Measurements from ENCODE around the gene UQCRC1. TPM values are rescaled to one million over a fixed set of nuclear protein-coding genes. Genes with fewer than 3 reads are reported as not detected.

Gene UQCRC1
- 254 and 423 TPM in 2 replicates for total RNA-seq

GRCh38 chr3:48609088-48610005 lies at the start of gene UQCRC1:
Gene UQCRC1 (minus strand): TSS chr3:48609646. CDS start chr3:48609620, 26 bp downstream.

GRCh38 chr3:48635222-48636021 lies 26.0 kb upstream of the UQCRC1 start, which contains the start of gene SLC26A6:
Gene SLC26A6 (minus strand): TSS chr3:48635461. CDS start chr3:48635393, 68 bp downstream.

GRCh38 chr3:48621461-48621869 lies 12.0 kb upstream of the UQCRC1 start, which contains the start of gene TMEM89:
Gene TMEM89 (minus strand): TSS chr3:48621769. CDS start chr3:48621756, 13 bp downstream.

GRCh38 chr3:48595075-48595525 lies 14.3 kb downstream of the UQCRC1 start, which contains the start of gene COL7A1:
Gene COL7A1 (minus strand): TSS chr3:48595329. CDS start chr3:48595159, 170 bp downstream.

DNA sequence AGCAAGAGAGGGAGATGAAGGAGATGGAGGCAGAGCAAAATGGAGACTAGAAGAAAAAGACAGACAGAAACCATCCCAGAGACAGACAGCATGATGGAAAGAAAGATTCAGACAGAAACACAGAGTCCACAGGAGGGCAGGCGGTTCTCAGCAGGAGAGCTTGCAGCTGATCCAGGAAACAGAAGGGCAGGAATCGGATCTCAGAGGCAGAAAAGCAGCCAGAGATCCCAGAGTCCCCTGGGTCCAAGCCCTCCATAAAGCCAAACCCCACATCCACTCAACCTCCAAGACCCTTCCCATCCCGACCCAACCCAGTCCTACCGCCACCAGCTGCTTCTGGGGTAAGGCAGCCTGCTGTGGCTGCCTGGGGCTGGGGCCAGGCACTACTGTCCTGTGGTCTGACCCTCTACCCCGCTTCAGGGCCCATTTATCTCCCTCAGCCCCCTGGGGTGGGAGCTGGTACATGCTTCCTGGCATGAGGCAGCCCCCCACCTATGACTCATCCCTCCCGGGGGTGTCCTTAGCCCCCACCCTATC lies 46.0 kb downstream of the UQCRC1 start, which contains the start of gene UCN2:
TSS of gene UCN2 (minus strand) at position 400 of the 537 bp plus-strand sequence. CDS start 657 bp downstream, outside the sequence.

DNA sequence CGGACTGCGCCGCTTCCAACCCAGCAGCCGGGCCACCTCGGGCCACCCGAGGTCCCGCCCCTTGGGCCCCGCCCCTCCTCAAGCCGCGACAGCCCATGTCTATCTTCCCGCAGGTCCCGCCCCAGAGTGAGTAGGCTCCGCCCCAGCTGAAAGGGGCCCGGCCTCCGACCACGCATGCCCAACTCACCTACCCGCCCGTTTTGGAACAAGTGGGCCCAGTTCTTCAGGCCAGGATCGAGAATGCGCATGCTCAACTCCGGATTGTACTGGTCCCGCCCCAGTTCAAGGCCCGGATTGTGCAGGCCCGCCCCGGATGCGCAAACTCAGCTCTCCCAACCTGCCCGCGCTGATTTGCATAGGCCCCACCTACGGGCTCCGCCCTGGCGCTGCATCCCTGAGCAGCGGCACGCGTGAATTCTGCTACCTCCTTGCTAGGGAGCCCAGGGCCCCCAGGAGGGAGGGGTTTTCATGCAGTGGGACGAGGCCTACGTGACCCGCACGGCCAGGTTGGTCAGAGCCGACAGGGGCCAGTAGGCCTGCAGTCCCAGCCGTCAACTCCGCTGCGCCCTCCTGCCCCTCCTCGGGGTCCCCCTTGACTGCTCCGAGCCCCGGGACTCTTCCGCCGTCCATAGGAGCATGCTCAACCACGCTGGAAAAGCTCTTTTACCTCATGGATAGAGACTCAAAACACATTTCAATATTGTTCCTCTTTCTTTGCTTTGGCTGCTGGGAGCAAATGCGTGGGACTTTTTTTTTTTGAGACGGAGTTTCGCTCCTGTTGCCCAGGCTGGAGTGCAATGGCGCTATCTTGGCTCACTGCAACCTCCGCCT lies 52.4 kb downstream of the UQCRC1 start, which contains the start of gene PFKFB4:
TSS of gene PFKFB4 (minus strand) at position 8 of the 831 bp plus-strand sequence. CDS start 26 bp downstream, outside the sequence.

Other genes with a start within 250 kb of the UQCRC1 start
- gene FBXW12, start 237.4 kb downstream of the UQCRC1 start, total RNA-seq = 0.28 TPM in 1 of 2 replicates, not detected in the other
- gene PLXNB1, start 179.6 kb downstream of the UQCRC1 start, total RNA-seq = 5.6 and 25.4 TPM in 2 replicates
- 20.9 and 25.3 TPM in 2 replicates for gene CCDC51, start 169.5 kb downstream of the UQCRC1 start, total RNA-seq
- 244 and 387 TPM in 2 replicates for gene TMA7, start 169.4 kb downstream of the UQCRC1 start, total RNA-seq
- 4.8 and 11.9 TPM in 2 replicates for gene ATRIP, start 162.9 kb downstream of the UQCRC1 start, total RNA-seq
- 87.1 and 100 TPM in 2 replicates for gene SHISA5, start 105.5 kb downstream of the UQCRC1 start, total RNA-seq
- 20.3 and 50.2 TPM in 2 replicates for gene PFKFB4, start 52.8 kb downstream of the UQCRC1 start, total RNA-seq
- 0.58 and 0.85 TPM in 2 replicates for gene UCN2, start 45.9 kb downstream of the UQCRC1 start, total RNA-seq
- 9.8 and 20.3 TPM in 2 replicates for gene COL7A1, start 14.3 kb downstream of the UQCRC1 start, total RNA-seq
- 0.56 TPM in 1 of 2 replicates, not detected in the other for gene TMEM89, start 12.1 kb upstream of the UQCRC1 start, total RNA-seq
- 12.8 and 26.2 TPM in 2 replicates for gene SLC26A6, start 25.8 kb upstream of the UQCRC1 start, total RNA-seq
- gene CELSR3, start 53.2 kb upstream of the UQCRC1 start, total RNA-seq = 0.38 and 0.85 TPM in 2 replicates
- gene NCKIPSD, start 76.3 kb upstream of the UQCRC1 start, total RNA-seq = 12.1 and 18.0 TPM in 2 replicates
- gene IP6K2, start 107.6 kb upstream of the UQCRC1 start, total RNA-seq = 29.7 and 30.2 TPM in 2 replicates
- gene PRKAR2A, start 238.2 kb upstream of the UQCRC1 start, total RNA-seq = 22.3 and 53.7 TPM in 2 replicates

Data from regular cardiac myocyte (primary cell).